WTC11 (cell line): ENCODE data around the gene EIF4B. TPM values are rescaled to one million over a fixed set of nuclear protein-coding genes. Genes with fewer than 3 reads are reported as not detected.

Source experiments
- ATAC-seq: fragments of 200-7000 bp; cut with Tn5 transposase; 2 replicates; pipeline ENCODE4 v1.10.0; 2021; ENCODE audit warnings: mild to moderate bottlenecking, moderate library complexity
- CTCF ChIA-PET: fragments of 300-600 bp; sonication (Branson Sonifier 250); formaldehyde crosslinking; loops from one replicate; lab custom pipeline; 2021; ENCODE audit warnings: antibody characterized with exemption; lab: Charles Lee
- POLR2A ChIA-PET: fragments of 350-600 bp; sonication (Branson Sonifier 250); formaldehyde crosslinking; loops from one replicate; lab custom pipeline; 2021; ENCODE audit warnings: antibody characterized with exemption; lab: Charles Lee
- DNase-seq: peaks from one replicate; pipeline ENCODE4 v3.0.0; 2021; ENCODE audit warnings: low spot score
- H3K27ac Mint-ChIP-seq: 2 replicates; pipeline ENCODE4 v1.8.0; 2021; ENCODE audit warnings: mixed read lengths
- H3K27me3 Mint-ChIP-seq: 2 replicates; pipeline ENCODE4 v1.8.0; 2021; ENCODE audit warnings: low read depth, mild to moderate bottlenecking, moderate library complexity, mixed read lengths
- H3K36me3 Mint-ChIP-seq: 2 replicates; pipeline ENCODE4 v1.8.0; 2021; ENCODE audit warnings: mixed read lengths
- H3K4me1 Mint-ChIP-seq: 2 replicates; pipeline ENCODE4 v1.8.0; 2022; ENCODE audit warnings: mixed read lengths
- H3K4me3 Mint-ChIP-seq: 2 replicates; pipeline ENCODE4 v1.8.0; 2021; ENCODE audit warnings: mild to moderate bottlenecking, moderate library complexity, mixed read lengths
- H3K9me3 Mint-ChIP-seq: 2 replicates; pipeline ENCODE4 v1.8.0; 2021; ENCODE audit warnings: mixed read lengths
- ATF1 ChIP-seq: sonication (generic); formaldehyde crosslinking; IDR thresholded peaks from 2 replicates; pipeline ENCODE4 v1.8.1; 2023; ENCODE audit warnings: mild to moderate bottlenecking, moderate library complexity, missing genetic modification reagents
- ATF2 ChIP-seq: sonication (generic); formaldehyde crosslinking; IDR thresholded peaks from 2 replicates; pipeline ENCODE4 v1.8.1; 2022; ENCODE audit warnings: low read depth, missing genetic modification reagents, borderline replicate concordance
- CDX4 ChIP-seq: fragments of 250-450 bp; sonication (Bioruptor Pico); IDR thresholded peaks from 2 replicates; pipeline ENCODE4 v1.9.0; 2021; ENCODE audit warnings: moderate library complexity, mild to moderate bottlenecking, inconsistent platforms, borderline replicate concordance
- CREM ChIP-seq: sonication (generic); formaldehyde crosslinking; IDR thresholded peaks from 2 replicates; pipeline ENCODE4 v1.8.1; 2022; ENCODE audit warnings: mild to moderate bottlenecking, missing genetic modification reagents, moderate library complexity
- ETV6 ChIP-seq: sonication (generic); formaldehyde crosslinking; IDR thresholded peaks from 2 replicates; pipeline ENCODE4 v1.8.1; 2022; ENCODE audit warnings: mild to moderate bottlenecking, missing genetic modification reagents
- FOXK1 ChIP-seq: sonication (generic); formaldehyde crosslinking; IDR thresholded peaks from 2 replicates; pipeline ENCODE4 v1.8.0; 2022; ENCODE audit warnings: mild to moderate bottlenecking, moderate library complexity, missing genetic modification reagents
- JAZF1 ChIP-seq: fragments of 250-450 bp; sonication (Bioruptor Pico); IDR thresholded peaks from 2 replicates; pipeline ENCODE4 v1.9.0; 2021; ENCODE audit warnings: moderate library complexity, mild to moderate bottlenecking, inconsistent platforms
- JUN ChIP-seq: sonication (generic); formaldehyde crosslinking; IDR thresholded peaks from 2 replicates; pipeline ENCODE4 v1.8.0; 2023; ENCODE audit warnings: mild to moderate bottlenecking, missing genetic modification reagents
- KAT7 ChIP-seq: sonication (generic); formaldehyde crosslinking; IDR thresholded peaks from 2 replicates; pipeline ENCODE4 v1.8.1; 2023; ENCODE audit warnings: missing genetic modification reagents, mild to moderate bottlenecking, borderline replicate concordance
- MXD4 ChIP-seq: fragments of 250-450 bp; sonication (Bioruptor Pico); IDR thresholded peaks from 2 replicates; pipeline ENCODE4 v1.8.0; 2021; ENCODE audit warnings: mild to moderate bottlenecking, moderate library complexity, borderline replicate concordance
- NFATC4 ChIP-seq: fragments of 250-450 bp; sonication (Bioruptor Pico); IDR thresholded peaks from 2 replicates; pipeline ENCODE4 v1.9.0; 2021; ENCODE audit warnings: mild to moderate bottlenecking
- NFE2L1 ChIP-seq: sonication (generic); formaldehyde crosslinking; IDR thresholded peaks from 2 replicates; pipeline ENCODE4 v1.8.1; 2023; ENCODE audit warnings: missing genetic modification reagents
- PREB ChIP-seq: sonication (generic); formaldehyde crosslinking; IDR thresholded peaks from 2 replicates; pipeline ENCODE4 v1.8.1; 2022; ENCODE audit warnings: mild to moderate bottlenecking, missing genetic modification reagents, moderate library complexity, borderline replicate concordance
- PRRX2 ChIP-seq: fragments of 250-450 bp; sonication (Bioruptor Pico); IDR thresholded peaks from 2 replicates; pipeline ENCODE4 v1.8.0; 2021; ENCODE audit warnings: mild to moderate bottlenecking
- RORB ChIP-seq: fragments of 250-450 bp; sonication (Bioruptor Pico); IDR thresholded peaks from 2 replicates; pipeline ENCODE4 v1.9.0; 2021; ENCODE audit warnings: mild to moderate bottlenecking
- TCF7 ChIP-seq: sonication (generic); formaldehyde crosslinking; IDR thresholded peaks from 2 replicates; pipeline ENCODE4 v1.8.0; 2022; ENCODE audit warnings: mild to moderate bottlenecking, low read depth, missing genetic modification reagents, moderate library complexity
- TEAD1 ChIP-seq: sonication (generic); formaldehyde crosslinking; IDR thresholded peaks from 2 replicates; pipeline ENCODE4 v1.8.0; 2022; ENCODE audit warnings: mild to moderate bottlenecking, missing genetic modification reagents
- ZNF416 ChIP-seq: fragments of 250-450 bp; sonication (Bioruptor Pico); IDR thresholded peaks from 2 replicates; pipeline ENCODE4 v1.9.0; 2021; ENCODE audit warnings: mild to moderate bottlenecking, inconsistent platforms
- ZNF532 ChIP-seq: fragments of 250-450 bp; sonication (Bioruptor Pico); IDR thresholded peaks from 2 replicates; pipeline ENCODE4 v1.9.0; 2021; ENCODE audit warnings: mild to moderate bottlenecking, borderline replicate concordance
- total RNA-seq: library from RNA; stranded (reverse); gene quantifications from 3 replicates; pipeline ENCODE4 v1.2.3, GENCODE V29; 2021

EIF4B gene
- total RNA-seq, 1 experiment from 2014 or later = 730 TPM

- TF ChIP-seq ATF2 (CRISPR knock-in tag) = no peak
These were observed 76.5 kb downstream of the EIF4B start (continued) for GRCh38 chr12:53082637-53083175.

GRCh38 chr12:53086361-53086760 is 80.1 kb downstream of the EIF4B start:
- DNase-seq = no peak
- H3K36me3 Mint-ChIP-seq = no peaks in the 10 kb centered on the region
- CTCF ChIA-PET = interaction anchor here (1.2 to 3.9 kb wide), 5 partner anchors 13 to 266 kb away, joined by 3 to 28 read pairs (median 4); partner anchors contain the start of gene AAAS
- H3K27me3 Mint-ChIP-seq = peaks cover 82% of the 10 kb centered on the region
- no peaks in the 10 kb centered on the region; the same call in 1 of the 2 replicates for H3K4me1 Mint-ChIP-seq
- no peak for TF ChIP-seq MXD4 (CRISPR knock-in tag)
- TF ChIP-seq ETV6 (CRISPR knock-in tag) = no peak
- no peak for TF ChIP-seq JAZF1 (CRISPR knock-in tag)
- TF ChIP-seq CREM = no peak
- no peak for TF ChIP-seq CDX4 (CRISPR knock-in tag)
- no peak for TF ChIP-seq PRRX2 (CRISPR knock-in tag)
- TF ChIP-seq JUN (CRISPR knock-in tag) = no peak
- no peak for TF ChIP-seq ZNF416 (CRISPR knock-in tag)
- TF ChIP-seq PREB (CRISPR knock-in tag) = no peak
- no peak for TF ChIP-seq FOXK1 (CRISPR knock-in tag)
- TF ChIP-seq ZNF532 = no peak
- TF ChIP-seq TCF7 (CRISPR knock-in tag) = no peak
- H3K27ac Mint-ChIP-seq = no peak overlapping the region
- no peak for ATAC-seq
- H3K9me3 Mint-ChIP-seq = no peaks in the 10 kb centered on the region
- no peak overlapping the region for H3K4me3 Mint-ChIP-seq
- POLR2A ChIA-PET = no interaction called here

- Mint-ChIP-seq H3K4me1 (peaks cover 16% of the 10 kb centered on the region), H3K9me3 (no peaks in the 10 kb centered on the region), H3K27me3 (peaks cover 91% of the 10 kb centered on the region), H3K4me3 (no peak overlapping the region), H3K27ac (no peak overlapping the region), H3K36me3 (no peaks in the 10 kb centered on the region)
- DNase-seq (no peak), ATAC-seq (no peak)
- ChIA-PET POLR2A (interaction anchor here (0.6 kb wide), 1 partner anchor 1380 kb away, joined by 4 read pairs; no protein-coding TSS in a partner anchor), CTCF (interaction anchor here (2.8 to 14.6 kb wide), 2 partner anchors 9 to 28 kb away, joined by 9 to 474 read pairs; no protein-coding TSS in a partner anchor)
- no peak for TF ChIP-seq ETV6 (CRISPR knock-in tag)
- TF ChIP-seq NFE2L1 (CRISPR knock-in tag) = no peak
- TF ChIP-seq ZNF532 = no peak
- no peak for TF ChIP-seq TEAD1 (CRISPR knock-in tag)
- no peak for TF ChIP-seq RORB (CRISPR knock-in tag)
- no peak for TF ChIP-seq TCF7 (CRISPR knock-in tag)
- TF ChIP-seq NFATC4 (CRISPR knock-in tag) = no peak
- TF ChIP-seq KAT7 (CRISPR knock-in tag) = no peak
- TF ChIP-seq ATF1 (CRISPR knock-in tag) = no peak
- TF ChIP-seq CREM = no peak
These were observed 83.8 kb downstream of the EIF4B start for GRCh38 chr12:53090105-53090504.
